Erythroblast (primary cell): Measurements from ENCODE around the gene SHISA2.
"Not testable (repeated sequence)": the region's sequence is repeated elsewhere in the genome, so short reads cannot be mapped to it uniquely, and the experiment has no call there.

ENCODE experiments used
- GATA1 ChIP-seq: IDR thresholded peaks from 2 replicates; pipeline ENCODE4 v1.6.1; 2011; ENCODE audit warnings: low read depth, mild to moderate bottlenecking, control low read depth, low read length, moderate library complexity
- POLR2A ChIP-seq: IDR thresholded peaks from 2 replicates; pipeline ENCODE4 v1.6.1; 2011; ENCODE audit warnings: mild to moderate bottlenecking, low read length

- TF ChIP-seq POLR2A, GATA1: not testable (repeated sequence)
Measured at GRCh38 chr13:26076821-26077220, 25.0 kb upstream of the SHISA2 start.
